ENCODE results near the gene WDR46. TPM values are rescaled to one million over a fixed set of nuclear protein-coding genes. Genes with fewer than 3 reads are reported as not detected.

Gene WDR46
- total RNA-seq, 1 experiment from 2014 or later = 90.6 TPM

DNA sequence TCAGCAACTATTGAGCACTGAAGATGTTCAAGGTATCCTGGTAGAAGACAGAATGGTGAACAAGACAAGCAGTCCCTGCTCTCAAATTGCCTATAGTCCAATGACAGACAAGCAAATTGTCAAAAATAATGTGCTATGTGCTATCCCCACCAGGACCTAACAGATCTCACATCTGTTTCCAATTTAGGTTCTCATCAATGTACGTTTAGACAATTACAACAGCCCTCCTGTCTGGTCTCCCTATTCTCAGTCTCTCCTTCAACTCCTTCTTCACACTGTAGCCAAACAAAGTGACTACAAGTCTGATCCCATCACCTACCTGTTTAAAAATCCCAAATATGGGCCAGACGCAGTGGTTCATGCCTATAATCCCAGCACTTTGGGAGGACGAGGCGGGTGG is 17.3 kb upstream of the WDR46 start:
- no peak for ATAC-seq
- peaks cover 9 to 11% of the 10 kb centered on the region in 2 experiments; a peak in 3 of 4 replicates for H3K36me3 ChIP-seq (ENCODE audit: control insufficient read depth in 1 of 2, insufficient read depth in 2 of 2, low read length in 2 of 2)
- CTCF ChIA-PET = no interaction called here

More for the DNA sequence above, 17.3 kb upstream of the WDR46 start:
- intact Hi-C loops (cut with micrococcal nuclease) = no loop called here
- POLR2A ChIA-PET = no interaction called here
- Histone ChIP-seq H3K9me2 (ENCODE audit: insufficient read depth) (no peaks in the 10 kb centered on the region), H3K79me2 (ENCODE audit: insufficient read depth, low read length) (peaks cover 10% of the 10 kb centered on the region; the same call in 1 of the 2 replicates), H3K27me3 (ENCODE audit: insufficient read depth, low read length) (no peaks in the 10 kb centered on the region), H3K9me3 (ENCODE audit: control insufficient read depth in 1 of 2, insufficient read depth in 1 of 2, low read depth in 1 of 2, low read length in 2 of 2) (no peaks in the 10 kb centered on the region), H3K4me1 (ENCODE audit: control insufficient read depth in 1 of 2, insufficient read depth in 2 of 2, low read length in 2 of 2) (no peaks in the 10 kb centered on the region), H3K9ac (ENCODE audit: low read length) (no peak overlapping the region), H3K4me3 (replicated peaks in 1 of 2; ENCODE audit: low read depth in 1 of 2, low read length in 2 of 2) (no peak overlapping the region), H2AFZ (ENCODE audit: low read depth, low read length, poor library complexity, severe bottlenecking) (no peak overlapping the region), H3K27ac (ENCODE audit: low read depth, low read length) (no peak overlapping the region), H4K20me1 (ENCODE audit: insufficient read depth) (no peaks in the 10 kb centered on the region), H3K4me2 (ENCODE audit: low read length) (no peak overlapping the region)
- TF ChIP-seq ELF1 (IDR thresholded peaks at IDR 0.05; ENCODE audit: borderline replicate concordance, low read depth) = no peak
- TF ChIP-seq, protein P1, sequence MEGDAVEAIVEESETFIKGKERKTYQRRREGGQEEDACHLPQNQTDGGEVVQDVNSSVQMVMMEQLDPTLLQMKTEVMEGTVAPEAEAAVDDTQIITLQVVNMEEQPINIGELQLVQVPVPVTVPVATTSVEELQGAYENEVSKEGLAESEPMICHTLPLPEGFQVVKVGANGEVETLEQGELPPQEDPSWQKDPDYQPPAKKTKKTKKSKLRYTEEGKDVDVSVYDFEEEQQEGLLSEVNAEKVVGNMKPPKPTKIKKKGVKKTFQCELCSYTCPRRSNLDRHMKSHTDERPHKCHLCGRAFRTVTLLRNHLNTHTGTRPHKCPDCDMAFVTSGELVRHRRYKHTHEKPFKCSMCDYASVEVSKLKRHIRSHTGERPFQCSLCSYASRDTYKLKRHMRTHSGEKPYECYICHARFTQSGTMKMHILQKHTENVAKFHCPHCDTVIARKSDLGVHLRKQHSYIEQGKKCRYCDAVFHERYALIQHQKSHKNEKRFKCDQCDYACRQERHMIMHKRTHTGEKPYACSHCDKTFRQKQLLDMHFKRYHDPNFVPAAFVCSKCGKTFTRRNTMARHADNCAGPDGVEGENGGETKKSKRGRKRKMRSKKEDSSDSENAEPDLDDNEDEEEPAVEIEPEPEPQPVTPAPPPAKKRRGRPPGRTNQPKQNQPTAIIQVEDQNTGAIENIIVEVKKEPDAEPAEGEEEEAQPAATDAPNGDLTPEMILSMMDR (IDR thresholded peaks at IDR 0.05 in 2 of 3, conservative IDR thresholded peaks at IDR 0.05 in 1 of 3; ENCODE audit: borderline replicate concordance in 1 of 3, insufficient read depth in 1 of 3, low read depth in 2 of 3, low read length in 2 of 3) = no peak
- no peak for TF ChIP-seq POLR2AphosphoS5 (IDR thresholded peaks at IDR 0.05; ENCODE audit: low read depth, low read length)
- no peak for TF ChIP-seq SP1 (IDR thresholded peaks at IDR 0.05; ENCODE audit: low read depth)
- TF ChIP-seq JUND (IDR thresholded peaks at IDR 0.05) = no peak
- TF ChIP-seq YY1 (IDR thresholded peaks at IDR 0.05; ENCODE audit: extremely low read depth, insufficient replicate concordance, low read depth, low read length) = no peak
- TF ChIP-seq SRF (IDR thresholded peaks at IDR 0.05; ENCODE audit: low read depth) = no peak
- no peak for TF ChIP-seq TCF7L2 (IDR thresholded peaks at IDR 0.05; ENCODE audit: borderline replicate concordance, extremely low read depth, insufficient read depth, insufficient read length)
- no peak for TF ChIP-seq ZFX (IDR thresholded peaks at IDR 0.05)
- TF ChIP-seq, protein P2, sequence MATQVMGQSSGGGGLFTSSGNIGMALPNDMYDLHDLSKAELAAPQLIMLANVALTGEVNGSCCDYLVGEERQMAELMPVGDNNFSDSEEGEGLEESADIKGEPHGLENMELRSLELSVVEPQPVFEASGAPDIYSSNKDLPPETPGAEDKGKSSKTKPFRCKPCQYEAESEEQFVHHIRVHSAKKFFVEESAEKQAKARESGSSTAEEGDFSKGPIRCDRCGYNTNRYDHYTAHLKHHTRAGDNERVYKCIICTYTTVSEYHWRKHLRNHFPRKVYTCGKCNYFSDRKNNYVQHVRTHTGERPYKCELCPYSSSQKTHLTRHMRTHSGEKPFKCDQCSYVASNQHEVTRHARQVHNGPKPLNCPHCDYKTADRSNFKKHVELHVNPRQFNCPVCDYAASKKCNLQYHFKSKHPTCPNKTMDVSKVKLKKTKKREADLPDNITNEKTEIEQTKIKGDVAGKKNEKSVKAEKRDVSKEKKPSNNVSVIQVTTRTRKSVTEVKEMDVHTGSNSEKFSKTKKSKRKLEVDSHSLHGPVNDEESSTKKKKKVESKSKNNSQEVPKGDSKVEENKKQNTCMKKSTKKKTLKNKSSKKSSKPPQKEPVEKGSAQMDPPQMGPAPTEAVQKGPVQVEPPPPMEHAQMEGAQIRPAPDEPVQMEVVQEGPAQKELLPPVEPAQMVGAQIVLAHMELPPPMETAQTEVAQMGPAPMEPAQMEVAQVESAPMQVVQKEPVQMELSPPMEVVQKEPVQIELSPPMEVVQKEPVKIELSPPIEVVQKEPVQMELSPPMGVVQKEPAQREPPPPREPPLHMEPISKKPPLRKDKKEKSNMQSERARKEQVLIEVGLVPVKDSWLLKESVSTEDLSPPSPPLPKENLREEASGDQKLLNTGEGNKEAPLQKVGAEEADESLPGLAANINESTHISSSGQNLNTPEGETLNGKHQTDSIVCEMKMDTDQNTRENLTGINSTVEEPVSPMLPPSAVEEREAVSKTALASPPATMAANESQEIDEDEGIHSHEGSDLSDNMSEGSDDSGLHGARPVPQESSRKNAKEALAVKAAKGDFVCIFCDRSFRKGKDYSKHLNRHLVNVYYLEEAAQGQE (IDR thresholded peaks at IDR 0.05; ENCODE audit: low read depth) = no peak
- TF ChIP-seq EZH2 (IDR thresholded peaks at IDR 0.05) = no peak
- RAD21 ChIA-PET (ENCODE audit: low non-redundant PET in 1 of 2, low total read pairs in 2 of 2, uncharacterized antibody in 2 of 2, unreplicated experiment in 2 of 2) = no interaction called here
- no peak for DNase-seq (ENCODE audit: low read depth, low spot score)
- BruUV-seq (replicated peaks) = no TSS peak

All from HCT116 (cell line).